Breast epithelium (tissue), 3 donors: ENCODE results near the gene METTL23.

Source experiments
- POLR2A ChIP-seq: fragments of 450-650 bp; IDR thresholded peaks from one replicate; pipeline ENCODE4 v1.6.1; 2016; ENCODE audit warnings: antibody characterized with exemption, mild to moderate bottlenecking, moderate library complexity
- POLR2AphosphoS5 ChIP-seq, 3 donors: sonication (generic); formaldehyde crosslinking; IDR thresholded peaks; one replicate each; pipeline ENCODE4 v1.6.1; 2017; ENCODE audit warnings: antibody characterized with exemption in 3 of 3
- TF ChIP-seq, protein P1 (sequence below), 3 donors: fragments of 450-650 bp; IDR thresholded peaks; one replicate each; pipeline ENCODE4 v1.5.1; 2016 to 2017; ENCODE audit warnings: antibody characterized with exemption in 3 of 3, mild to moderate bottlenecking in 3 of 3, moderate library complexity in 3 of 3

GRCh38 chr17:76700270-76700616 is 26.4 kb upstream of the METTL23 start:
- TF ChIP-seq, protein P1, sequence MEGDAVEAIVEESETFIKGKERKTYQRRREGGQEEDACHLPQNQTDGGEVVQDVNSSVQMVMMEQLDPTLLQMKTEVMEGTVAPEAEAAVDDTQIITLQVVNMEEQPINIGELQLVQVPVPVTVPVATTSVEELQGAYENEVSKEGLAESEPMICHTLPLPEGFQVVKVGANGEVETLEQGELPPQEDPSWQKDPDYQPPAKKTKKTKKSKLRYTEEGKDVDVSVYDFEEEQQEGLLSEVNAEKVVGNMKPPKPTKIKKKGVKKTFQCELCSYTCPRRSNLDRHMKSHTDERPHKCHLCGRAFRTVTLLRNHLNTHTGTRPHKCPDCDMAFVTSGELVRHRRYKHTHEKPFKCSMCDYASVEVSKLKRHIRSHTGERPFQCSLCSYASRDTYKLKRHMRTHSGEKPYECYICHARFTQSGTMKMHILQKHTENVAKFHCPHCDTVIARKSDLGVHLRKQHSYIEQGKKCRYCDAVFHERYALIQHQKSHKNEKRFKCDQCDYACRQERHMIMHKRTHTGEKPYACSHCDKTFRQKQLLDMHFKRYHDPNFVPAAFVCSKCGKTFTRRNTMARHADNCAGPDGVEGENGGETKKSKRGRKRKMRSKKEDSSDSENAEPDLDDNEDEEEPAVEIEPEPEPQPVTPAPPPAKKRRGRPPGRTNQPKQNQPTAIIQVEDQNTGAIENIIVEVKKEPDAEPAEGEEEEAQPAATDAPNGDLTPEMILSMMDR (IDR thresholded peaks at IDR 0.05): no peak
- TF ChIP-seq POLR2AphosphoS5 (IDR thresholded peaks at IDR 0.05) (no peak), POLR2A (no peak)
